ENCODE measurements around the gene PPM1J. TPM values are rescaled to one million over a fixed set of nuclear protein-coding genes. Genes with fewer than 3 reads are reported as not detected.
A peak's percentile ranks its signal among the peaks of the same experiment; 100 is the strongest.

PPM1J gene
- total RNA-seq, 1 donor from 2014 or later: 2.5 TPM

GRCh38 chr1:112687785-112688496 lies 27.2 kb downstream of the PPM1J start:
- DNase-seq (ENCODE audit: low read depth): no peak

GRCh38 chr1:112687361-112687760 lies 27.8 kb downstream of the PPM1J start:
- DNase-seq (ENCODE audit: low read depth): no peak

GRCh38 chr1:112686835-112687234 lies 28.3 kb downstream of the PPM1J start:
- no peak for DNase-seq (ENCODE audit: low read depth)

GRCh38 chr1:112686417-112686816 lies 28.7 kb downstream of the PPM1J start:
- DNase-seq (ENCODE audit: low read depth): no peak

GRCh38 chr1:112685913-112686312 lies 29.2 kb downstream of the PPM1J start:
- no peak for DNase-seq (ENCODE audit: low read depth)

GRCh38 chr1:112678605-112679004 lies 36.5 kb downstream of the PPM1J start:
- no peak for DNase-seq (ENCODE audit: low read depth)

GRCh38 chr1:112677501-112677900 lies 37.6 kb downstream of the PPM1J start:
- no peak for DNase-seq (ENCODE audit: low read depth)

- DNase-seq (ENCODE audit: low read depth): no peak
Observed at GRCh38 chr1:112676543-112676942, 38.6 kb downstream of the PPM1J start.

- DNase-seq (ENCODE audit: low read depth): no peak
Observed at GRCh38 chr1:112675728-112676381, 39.3 kb downstream of the PPM1J start.

- no peak for DNase-seq (ENCODE audit: low read depth)
Observed at GRCh38 chr1:112674986-112675727, 40.0 kb downstream of the PPM1J start.

- peak; percentile 46 for DNase-seq (ENCODE audit: low read depth)
Observed at GRCh38 chr1:112674440-112674985, 40.6 kb downstream of the PPM1J start, which contains the start of gene MOV10. TSS of gene MOV10 (plus strand) at chr1:112674659. CDS start at chr1:112674913, 254 bp downstream.

- peak; percentile 64 for DNase-seq (ENCODE audit: low read depth)
Observed at GRCh38 chr1:112673592-112674439, 41.3 kb downstream of the PPM1J start.

GRCh38 chr1:112672842-112673241 lies 42.3 kb downstream of the PPM1J start:
- no peak for DNase-seq (ENCODE audit: low read depth)

- no peak for DNase-seq (ENCODE audit: low read depth)
Observed at GRCh38 chr1:112672009-112672408, 43.1 kb downstream of the PPM1J start.

GRCh38 chr1:112666946-112667345 lies 48.2 kb downstream of the PPM1J start:
- no peak for DNase-seq (ENCODE audit: low read depth)

GRCh38 chr1:112665857-112666256 lies 49.3 kb downstream of the PPM1J start:
- DNase-seq (ENCODE audit: low read depth): no peak

Other genes with a start within 250 kb of the PPM1J start
- gene WNT2B, start 206.4 kb downstream of the PPM1J start, total RNA-seq: 4.7 and 33.5 TPM in 2 replicates
- gene ST7L, start 96.2 kb downstream of the PPM1J start, total RNA-seq: 14.8 and 17.0 TPM in 2 replicates
- gene CAPZA1, start 95.5 kb downstream of the PPM1J start, total RNA-seq: 236 and 260 TPM in 2 replicates
- gene MOV10, start 40.7 kb downstream of the PPM1J start, total RNA-seq: 35.4 and 48.9 TPM in 2 replicates
- gene RHOC, start 8.2 kb downstream of the PPM1J start, total RNA-seq: 516 and 1,250 TPM in 2 replicates
- gene SLC16A1, start 240.9 kb upstream of the PPM1J start, total RNA-seq: 128 and 149 TPM in 2 replicates

Measured in renal cortical epithelial cell (primary cell).